Endometrial microvascular endothelial cells (primary cell): ENCODE measurements around the gene DSP. TPM values are rescaled to one million over a fixed set of nuclear protein-coding genes. Genes with fewer than 3 reads are reported as not detected.

ENCODE experiments used
- in situ Hi-C: cut with HindIII; loops from 2 replicates; pipeline ENCODE4 v1.10.0; 2017; ENCODE audit warnings: low sequenced_read_pairs, low pct_unique_long_range_greater_than_20kb; ENCODE audit errors: inconsistent ontology term
- total RNA-seq: library from RNA; depleted of rRNA; stranded (reverse); fragments of >200 nt; gene quantifications from one replicate; pipeline ENCODE4 v1.2.3, GENCODE V29; 2015; ENCODE audit errors: inconsistent ontology term

The DSP gene
- total RNA-seq, 1 donor from 2014 or later, result 1.2 TPM

DNA sequence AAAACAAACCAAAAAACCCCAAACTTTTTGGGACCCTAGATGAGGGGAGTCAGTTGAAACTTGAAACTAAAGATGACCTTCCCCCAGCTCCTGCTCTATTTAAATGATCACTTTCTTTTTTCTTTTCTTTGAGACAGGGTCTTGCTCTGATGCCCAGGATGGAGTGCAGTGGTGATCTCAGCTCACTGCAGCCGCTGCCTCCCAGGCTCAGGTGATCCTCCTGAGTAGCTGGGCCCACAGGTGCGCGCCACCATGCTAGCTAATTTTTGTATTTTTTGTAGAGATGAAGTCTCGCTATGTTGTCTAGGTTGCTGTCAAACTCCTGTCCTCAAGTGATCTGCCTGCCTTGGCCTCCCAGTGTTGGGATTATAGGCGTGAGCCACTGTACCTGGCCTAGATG lies 7.3 kb upstream of the DSP start:
- in situ Hi-C loops, result no loop called here

DNA sequence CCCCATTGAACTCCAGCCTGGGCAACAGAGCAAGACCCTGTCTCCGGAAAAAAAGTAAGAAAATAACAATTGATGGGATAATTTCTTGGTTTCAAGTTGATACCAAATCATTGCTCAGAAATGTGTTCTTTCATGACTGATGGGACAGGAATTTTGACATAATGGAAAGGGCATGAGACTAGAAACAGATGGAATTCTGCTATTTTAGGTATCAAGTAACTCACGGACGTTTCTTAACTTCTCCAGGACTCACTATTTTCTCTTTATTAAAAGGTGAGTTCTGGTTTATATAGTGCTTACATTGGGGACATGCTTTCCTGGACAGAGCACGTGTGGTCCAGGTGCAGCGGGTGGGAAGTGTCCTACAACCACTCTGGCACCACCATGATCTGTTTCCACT lies 6.0 kb upstream of the DSP start:
- in situ Hi-C loops, result no loop called here

DNA sequence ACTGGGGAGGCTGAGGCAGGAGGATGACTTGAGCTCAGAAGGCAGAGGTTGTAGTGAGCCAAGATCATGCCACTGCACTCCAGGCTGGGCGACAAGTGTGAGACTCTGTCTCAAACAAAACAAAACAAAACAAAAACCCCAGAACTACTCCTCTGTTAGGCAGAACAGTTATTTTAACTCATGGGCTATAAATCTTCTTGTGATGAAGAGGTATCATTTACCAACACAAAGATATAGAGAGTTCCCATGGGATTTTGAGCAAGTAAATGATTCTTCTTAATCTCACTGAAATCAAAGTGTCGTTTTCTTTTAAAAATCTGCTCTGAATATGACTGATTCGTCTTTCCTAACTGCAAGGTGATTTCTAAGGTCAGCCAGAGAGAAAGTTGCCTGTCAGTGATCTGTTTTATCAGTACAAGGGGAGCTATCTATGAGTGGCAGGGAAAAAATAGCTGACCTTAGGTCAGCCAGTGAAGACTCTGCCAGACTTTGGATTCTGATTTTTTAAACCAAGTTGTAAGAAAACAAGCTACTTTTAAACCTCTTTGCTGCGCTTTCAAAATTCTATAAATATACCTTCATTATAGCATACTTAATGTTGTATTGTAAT lies 3.8 kb upstream of the DSP start:
- in situ Hi-C loops, result no loop called here

DNA sequence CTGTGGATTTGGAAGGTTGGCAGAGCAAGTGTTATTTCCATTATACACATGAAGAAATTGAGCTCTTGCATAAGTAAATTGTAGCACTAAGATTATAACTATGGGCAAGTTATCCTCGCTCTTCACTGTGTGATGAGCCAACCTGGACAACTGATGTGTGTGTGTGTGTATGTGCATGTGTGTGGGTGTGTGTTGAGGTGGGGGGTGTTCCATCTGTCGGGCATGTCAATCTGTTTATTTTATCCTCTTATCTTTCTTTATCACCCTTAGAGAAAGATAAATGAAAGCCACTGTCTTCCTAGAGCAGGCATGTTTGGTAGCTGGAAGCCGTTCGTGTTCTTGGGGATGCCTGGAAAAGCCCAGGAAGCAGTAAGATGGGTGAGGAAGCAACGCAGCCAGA lies 3.0 kb upstream of the DSP start:
- in situ Hi-C loops, result no loop called here

DNA sequence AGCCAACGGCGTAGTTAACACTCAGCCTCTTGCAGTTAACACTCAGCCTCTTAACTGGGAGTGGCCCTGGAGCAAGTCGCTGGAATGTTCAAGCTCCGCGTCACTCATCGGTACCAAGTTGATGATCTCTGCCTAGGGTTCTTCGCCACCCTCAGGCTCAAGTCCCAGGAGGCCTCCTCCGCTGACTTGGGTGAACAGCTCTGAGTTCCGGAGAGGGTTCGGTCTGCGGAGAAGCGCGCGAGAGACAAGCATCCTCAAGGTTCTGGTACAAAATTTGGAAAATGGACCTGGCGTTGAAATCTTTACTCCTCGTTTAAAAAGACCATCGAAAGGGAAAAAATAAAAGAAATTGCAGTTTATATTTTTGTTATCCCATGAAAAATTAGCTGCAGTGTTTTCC lies 876 bp upstream of the DSP start:
- in situ Hi-C loops, result no loop called here

DNA sequence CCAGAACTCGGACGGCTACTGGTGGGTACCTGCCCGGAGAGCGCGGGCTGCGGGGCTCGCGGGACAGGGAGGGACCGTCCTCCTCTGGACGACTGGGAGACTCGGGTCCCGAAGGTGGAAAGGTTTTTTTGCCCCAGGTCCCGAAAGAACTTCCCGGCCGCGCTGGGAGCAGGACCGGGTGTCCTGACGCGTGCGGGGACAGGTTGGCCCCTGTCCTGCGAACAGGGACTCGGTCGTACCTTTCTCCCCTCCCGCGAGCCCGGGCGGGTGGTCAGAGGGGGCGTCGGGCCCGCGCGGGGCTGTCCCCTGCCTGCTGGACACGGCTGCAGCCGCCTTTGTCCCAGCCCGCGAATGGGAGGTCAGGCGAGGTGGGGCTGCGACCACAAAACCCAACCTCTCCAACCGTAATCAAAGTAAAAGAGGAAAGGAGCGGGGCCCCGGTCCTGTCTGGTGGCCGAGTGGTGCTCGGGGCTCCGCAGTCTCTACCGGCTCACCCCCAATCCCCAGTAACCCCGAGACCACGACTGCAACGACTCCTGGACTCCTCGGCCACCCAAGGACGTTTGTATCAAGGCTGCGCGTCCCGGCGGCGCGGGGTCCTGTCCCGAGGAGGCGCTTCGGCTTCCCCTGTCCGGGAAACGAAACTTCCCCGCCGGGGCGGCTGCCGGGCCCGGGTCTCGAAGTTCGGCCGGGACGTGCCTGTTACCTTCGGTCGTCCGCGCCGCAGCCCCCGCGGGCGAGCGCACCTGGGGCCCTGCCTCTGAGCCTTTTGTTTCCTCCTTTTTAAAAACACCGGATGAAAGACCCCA lies 798 bp downstream of the DSP start:
- in situ Hi-C loops, result no loop called here

DNA sequence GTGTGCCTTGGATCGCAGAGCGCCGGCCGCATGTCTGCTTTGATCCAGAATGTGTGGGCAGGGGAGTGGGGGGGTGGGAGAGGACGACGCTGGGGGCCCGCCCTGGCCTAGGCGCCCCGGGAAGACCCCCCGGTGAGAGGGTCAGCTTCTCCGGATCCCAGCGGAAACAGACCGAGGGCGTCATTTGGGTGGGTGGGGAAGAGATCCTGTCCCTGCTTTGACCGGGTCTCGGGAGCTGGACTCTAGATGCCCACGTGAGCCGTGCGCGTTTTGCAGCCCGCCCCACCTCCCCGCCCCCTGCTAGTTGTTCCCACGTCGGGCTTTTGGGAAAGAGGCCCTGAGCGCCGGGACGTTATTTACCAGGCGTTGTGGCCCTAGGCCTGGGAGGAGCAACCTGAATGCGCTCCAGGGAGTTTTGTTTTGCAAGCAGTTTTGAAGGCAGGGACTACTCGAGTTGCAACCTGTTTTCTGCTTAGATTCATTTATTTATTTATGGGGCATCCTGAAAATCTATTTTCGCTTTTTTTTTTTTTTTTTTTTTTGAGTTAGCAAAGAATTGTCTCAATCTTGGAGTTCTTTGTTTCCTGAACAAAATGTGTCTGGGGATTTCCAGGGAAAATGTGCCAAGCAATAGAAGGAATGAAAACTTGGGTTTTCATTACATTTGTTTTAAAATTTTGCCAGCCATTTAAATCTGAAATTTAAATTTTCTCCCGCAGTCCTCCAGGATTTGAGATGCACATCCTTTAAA lies 1.6 kb downstream of the DSP start:
- in situ Hi-C loops, result no loop called here

DNA sequence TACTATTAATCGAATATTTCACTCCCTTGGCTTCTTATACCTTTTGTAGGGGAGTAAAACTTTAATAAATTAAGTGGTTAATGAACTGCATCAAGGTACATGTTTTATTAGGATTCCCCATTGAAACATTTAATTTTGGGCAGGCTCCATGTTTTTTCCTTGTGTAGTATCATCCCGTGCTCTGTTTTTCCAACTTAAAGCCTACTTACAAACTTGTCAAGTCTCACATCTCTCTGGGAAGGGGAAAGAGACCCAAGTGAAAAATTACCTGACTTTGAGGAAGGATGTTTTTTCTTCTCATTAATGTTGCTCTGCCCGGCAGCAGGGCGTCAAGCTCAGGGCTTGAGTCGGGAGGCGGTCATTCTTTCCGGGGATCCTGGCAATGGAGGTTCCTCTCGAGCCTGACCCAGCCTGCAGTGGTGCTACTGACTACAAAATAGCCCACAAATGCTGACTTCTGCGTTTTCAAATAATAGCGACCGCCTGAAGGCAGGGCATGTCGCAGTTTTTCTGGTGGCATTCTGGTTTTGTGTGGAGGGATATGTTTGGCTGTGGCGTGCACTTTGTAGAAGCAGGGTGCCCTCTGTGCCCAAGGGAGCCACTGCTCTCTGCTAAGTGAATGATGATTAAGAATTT lies 2.4 kb downstream of the DSP start:
- in situ Hi-C loops, result no loop called here

DNA sequence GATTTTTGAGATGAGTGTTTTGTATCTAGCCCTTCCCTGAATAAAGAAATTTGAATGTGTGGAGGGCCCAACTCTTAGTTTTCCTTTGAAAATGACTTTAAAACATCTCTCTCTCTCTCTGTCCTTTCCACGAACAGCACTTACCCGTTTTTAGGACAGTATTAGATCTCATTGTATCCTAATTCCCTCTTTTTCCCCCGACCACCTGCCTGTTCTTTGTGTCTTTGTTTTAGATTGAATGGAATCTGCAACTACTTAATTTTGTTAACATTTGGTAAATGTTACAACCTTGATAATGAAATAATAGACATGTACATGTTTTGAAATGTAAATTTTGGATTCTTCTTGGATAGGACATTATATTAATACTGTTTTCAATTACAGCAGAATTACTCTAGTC lies 3.1 kb downstream of the DSP start:
- in situ Hi-C loops, result no loop called here

DNA sequence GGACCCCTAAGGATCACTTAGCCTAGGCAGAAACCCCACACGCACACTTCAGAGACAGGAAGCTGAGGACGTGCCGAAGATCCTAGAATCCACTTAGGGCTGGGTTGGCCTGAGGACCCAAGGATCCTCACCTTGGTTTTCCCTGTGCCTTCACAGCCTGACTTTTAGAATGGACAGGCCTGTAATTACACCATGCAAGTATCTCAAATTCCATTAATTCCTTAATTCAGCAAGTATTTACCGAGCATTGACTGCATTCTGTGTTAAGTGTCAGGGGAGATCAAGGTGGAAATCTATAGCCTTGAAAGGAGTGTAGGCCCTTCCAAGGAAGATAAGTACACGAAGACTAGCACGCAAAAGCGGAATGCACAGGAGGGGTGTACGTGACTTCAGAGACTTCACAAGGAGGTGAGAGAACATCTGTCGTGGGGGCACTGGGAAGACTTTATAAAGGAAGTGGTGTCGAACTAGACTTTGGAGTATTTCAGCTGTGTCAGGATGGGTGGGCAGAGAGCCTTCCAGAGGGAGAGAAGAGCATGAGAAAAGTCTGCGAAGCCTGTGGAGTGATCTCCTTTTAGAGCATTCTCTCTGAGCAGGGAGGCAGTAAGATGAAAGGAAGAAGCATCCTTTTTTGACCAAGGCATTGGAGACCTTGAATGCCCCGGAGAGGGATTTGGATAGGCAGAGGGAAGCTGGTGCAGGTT lies 4.0 kb downstream of the DSP start:
- in situ Hi-C loops, result no loop called here

DNA sequence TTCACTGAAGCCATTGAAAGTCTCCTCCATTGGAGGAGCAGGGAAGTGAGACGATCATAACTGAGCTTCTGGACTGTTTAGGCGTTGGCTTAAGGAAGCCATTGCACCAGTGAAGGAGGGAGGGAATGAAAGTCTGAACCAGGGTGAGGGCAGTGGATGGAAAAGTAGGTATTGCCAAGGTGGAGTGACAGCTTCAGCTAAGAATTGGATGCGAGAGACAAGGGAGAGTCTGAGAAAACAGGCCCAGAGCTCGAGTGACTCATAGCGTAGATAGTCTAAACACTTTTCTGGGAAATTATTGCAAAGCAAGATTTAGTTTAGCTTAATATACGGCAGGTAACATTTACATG lies 4.5 kb downstream of the DSP start:
- in situ Hi-C loops, result no loop called here

DNA sequence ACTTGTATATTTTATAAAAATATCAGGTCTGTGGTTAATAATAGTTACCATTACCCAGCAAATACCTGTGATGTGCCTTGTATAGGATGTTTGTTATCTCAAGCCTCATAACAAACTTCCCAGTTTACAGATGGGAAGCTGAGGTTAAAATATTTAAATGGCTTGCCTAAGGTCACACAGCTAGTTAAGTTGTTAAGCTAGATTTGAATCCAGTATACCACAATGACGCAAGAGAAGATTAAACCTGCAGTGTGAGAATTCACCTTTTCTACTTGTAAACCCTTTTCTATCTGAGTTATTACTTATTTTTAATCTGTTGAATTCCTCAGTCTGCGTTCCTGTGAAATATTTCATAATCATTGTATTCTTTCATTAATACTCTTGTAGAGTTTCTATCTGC lies 4.9 kb downstream of the DSP start:
- in situ Hi-C loops, result no loop called here

DNA sequence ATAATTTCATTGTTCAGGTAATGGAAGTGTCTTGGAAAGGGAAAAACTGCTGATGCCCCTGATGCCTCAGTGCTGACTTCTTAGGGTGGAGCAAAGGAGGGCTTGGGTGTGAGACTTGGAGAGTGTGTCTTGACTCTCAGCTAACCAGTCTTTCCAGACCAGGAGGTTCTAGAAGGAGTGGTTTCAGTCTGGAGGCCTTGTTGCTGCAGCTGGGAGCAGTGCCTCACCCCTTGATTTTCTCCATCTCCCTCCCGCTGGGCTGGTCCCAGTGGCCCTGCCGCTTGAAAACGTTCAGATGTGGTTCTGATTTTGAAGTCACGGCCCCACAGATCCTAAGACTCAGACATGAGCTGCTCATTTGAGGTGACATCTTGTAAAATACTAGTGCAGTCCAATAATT lies 5.4 kb downstream of the DSP start:
- in situ Hi-C loops, result no loop called here

DNA sequence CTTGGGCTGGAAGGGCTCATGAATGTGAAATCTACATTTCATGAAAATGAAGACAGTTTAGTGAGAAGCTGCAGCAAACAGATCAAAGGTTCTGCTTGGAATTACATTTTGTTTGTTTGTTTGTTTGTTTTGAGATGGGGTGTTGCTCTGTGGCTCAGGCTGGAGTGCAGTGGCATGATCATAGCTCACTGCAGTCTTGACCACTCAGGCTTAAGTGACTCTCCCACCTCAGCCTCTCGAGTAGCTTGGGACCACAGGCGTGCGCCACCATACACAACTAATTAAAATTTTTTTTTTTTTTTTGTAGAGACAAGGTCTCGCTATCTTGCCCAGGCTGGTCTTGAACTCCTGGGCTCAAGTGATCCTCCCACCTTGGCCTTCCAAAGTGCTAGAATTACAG lies 5.8 kb downstream of the DSP start:
- in situ Hi-C loops, result no loop called here

DNA sequence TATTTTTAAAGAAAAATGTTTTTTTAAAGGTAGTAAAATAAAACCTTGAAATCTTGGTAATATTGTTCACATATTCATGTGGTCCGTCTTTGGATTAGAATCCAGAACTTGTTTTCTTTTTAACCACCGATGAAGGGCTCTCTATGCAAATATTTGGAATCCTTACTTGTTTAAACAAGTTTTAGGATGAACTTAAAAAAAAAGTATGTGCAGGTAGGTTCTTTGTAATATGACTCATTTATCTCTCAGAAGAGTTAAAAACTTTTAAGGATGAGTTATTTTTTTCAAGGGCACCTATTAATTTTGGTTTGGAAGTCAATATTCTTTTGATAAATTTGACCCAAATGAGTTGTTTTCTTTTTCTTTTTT lies 8.9 kb downstream of the DSP start:
- in situ Hi-C loops, result no loop called here

DNA sequence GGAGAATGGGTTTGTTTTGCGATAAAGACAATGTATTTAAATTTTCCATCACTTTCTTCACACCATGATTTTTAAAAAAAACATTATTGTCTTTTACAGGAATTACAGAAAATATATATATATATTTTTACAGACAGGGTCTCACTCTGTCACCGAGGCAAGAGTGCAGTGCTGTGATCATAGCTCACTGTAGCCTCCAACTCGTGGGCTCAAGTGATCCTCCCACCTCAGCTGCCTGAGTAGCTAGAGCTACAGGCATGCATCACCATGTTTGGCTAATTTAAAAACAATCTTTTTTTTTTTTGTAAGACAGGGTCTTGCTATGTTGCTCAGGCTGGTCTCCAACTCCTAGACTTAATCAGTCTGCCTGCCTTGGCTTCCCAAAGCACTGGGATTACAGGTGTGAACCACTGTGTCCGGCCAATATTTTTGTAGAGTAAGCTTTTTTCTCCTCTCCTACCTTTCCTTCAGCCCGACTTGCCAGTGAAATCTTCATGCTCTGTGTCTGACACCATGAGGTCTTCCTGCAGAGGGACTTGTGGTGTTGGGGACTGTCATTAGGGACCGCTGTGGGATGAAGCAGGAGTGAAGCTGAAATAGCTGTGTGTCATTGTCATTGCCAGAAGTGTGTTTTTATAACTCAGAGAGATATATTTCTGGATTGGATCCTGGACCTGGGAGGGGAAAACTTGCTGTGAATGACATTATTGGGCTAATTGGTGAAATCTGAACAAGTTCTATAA lies 13.2 kb downstream of the DSP start:
- in situ Hi-C loops, result no loop called here

DNA sequence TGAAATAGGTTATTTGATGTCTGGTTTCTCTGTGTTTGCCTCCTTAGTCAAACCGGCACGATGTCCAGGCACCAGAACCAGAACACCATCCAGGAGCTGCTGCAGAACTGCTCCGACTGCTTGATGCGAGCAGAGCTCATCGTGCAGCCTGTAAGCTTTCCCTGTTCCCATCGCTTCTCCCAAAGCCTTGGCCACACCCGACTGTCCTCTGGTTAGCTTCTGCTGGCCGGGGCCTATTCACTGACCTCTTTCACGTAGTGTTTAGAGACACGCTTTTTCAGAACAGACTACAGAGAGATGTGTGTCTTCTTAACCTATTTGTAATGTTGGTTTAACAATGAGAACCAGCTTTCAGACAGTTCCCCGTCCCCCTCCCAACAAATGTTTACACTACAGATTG lies 14.2 kb downstream of the DSP start:
- in situ Hi-C loops, result no loop called here

DNA sequence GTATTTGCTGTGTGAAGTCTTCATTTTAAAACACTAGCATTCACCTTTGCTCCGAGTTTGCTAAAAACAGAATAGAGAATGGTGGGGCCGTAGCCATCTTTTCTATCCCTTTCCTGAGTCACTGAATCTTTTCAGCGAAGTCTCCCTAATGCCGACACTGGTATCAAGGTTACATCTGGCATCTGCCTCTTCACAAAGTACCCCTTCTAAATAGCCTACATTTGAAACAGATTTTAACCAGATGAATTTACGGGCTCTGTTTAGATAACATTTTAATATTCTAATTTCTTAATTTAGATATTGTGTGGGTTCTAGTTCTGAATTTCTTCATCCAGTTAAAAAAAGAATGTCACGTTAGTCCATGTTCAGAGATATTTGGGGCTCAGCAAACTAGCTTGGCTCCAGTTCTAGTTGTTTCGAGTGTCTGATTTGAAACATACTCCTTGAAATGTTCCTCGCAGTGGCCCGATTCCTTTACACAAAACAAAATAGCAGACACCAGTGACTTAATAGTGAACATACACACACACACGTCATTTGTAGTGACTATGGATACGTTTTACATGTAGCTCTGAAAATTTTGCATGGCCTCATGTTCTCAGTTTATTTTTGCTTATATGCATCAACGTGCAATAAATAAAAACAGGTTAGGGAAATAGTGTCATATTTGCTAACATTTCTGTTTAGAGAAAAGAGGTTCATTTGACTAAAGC lies 15.1 kb downstream of the DSP start:
- in situ Hi-C loops, result no loop called here
